Neural progenitor cell (in vitro differentiated cells): ENCODE measurements around the gene TMEM176A. TPM values are rescaled to one million over a fixed set of nuclear protein-coding genes. Genes with fewer than 3 reads are reported as not detected.

Experiments used
- DNase-seq: peaks from one replicate; pipeline ENCODE4 v3.0.0-alpha.2; 2016; ENCODE audit warnings: low spot score
- H2AFZ ChIP-seq: fragments of 200-600 bp; sonication (generic); replicated peaks from 2 replicates; pipeline ENCODE4 v1.6.1; 2016; ENCODE audit warnings: antibody characterized with exemption
- H3F3A ChIP-seq: fragments of 200-600 bp; sonication (generic); 2 replicates; pipeline ENCODE4 v1.6.1; 2016; ENCODE audit warnings: antibody characterized with exemption, low read depth
- H3K27ac ChIP-seq: fragments of 200-600 bp; sonication (generic); 2 replicates; pipeline ENCODE4 v1.5.1; 2016; ENCODE audit warnings: mild to moderate bottlenecking
- H3K27me3 ChIP-seq: fragments of 200-600 bp; sonication (generic); 2 replicates; pipeline ENCODE4 v1.6.1; 2016; ENCODE audit warnings: mild to moderate bottlenecking, moderate library complexity
- H3K36me3 ChIP-seq: fragments of 200-600 bp; sonication (generic); 2 replicates; pipeline ENCODE4 v1.5.1; 2016
- H3K4me1 ChIP-seq: fragments of 200-600 bp; sonication (generic); 2 replicates; pipeline ENCODE4 v1.6.1; 2016; ENCODE audit warnings: mixed run types
- H3K4me2 ChIP-seq: fragments of 200-600 bp; sonication (generic); 2 replicates; pipeline ENCODE4 v1.6.1; 2016
- H3K4me3 ChIP-seq: fragments of 200-600 bp; sonication (generic); 2 replicates; pipeline ENCODE4 v1.5.1; 2016
- H3K79me2 ChIP-seq: fragments of 200-600 bp; sonication (generic); 2 replicates; pipeline ENCODE4 v1.6.1; 2016; ENCODE audit warnings: low read depth
- H3K9ac ChIP-seq: fragments of 200-600 bp; sonication (generic); 2 replicates; pipeline ENCODE4 v1.6.1; 2016
- H3K9me3 ChIP-seq: fragments of 200-600 bp; sonication (generic); 2 replicates; pipeline ENCODE4 v1.5.1; 2016; ENCODE audit warnings: low read depth
- H4K20me1 ChIP-seq: fragments of 200-600 bp; sonication (generic); 2 replicates; pipeline ENCODE4 v1.6.1; 2016; ENCODE audit warnings: low read depth
- H3K27ac Mint-ChIP-seq: 3 replicates; pipeline ENCODE4 v1.8.0; 2021; ENCODE audit warnings: mixed read lengths
- H3K27me3 Mint-ChIP-seq: 2 replicates; pipeline ENCODE4 v1.8.0; 2022; ENCODE audit warnings: low read depth, mild to moderate bottlenecking, inconsistent platforms, moderate library complexity, mixed read lengths; ENCODE audit not compliant: insufficient read depth
- H3K36me3 Mint-ChIP-seq: 3 replicates; pipeline ENCODE4 v1.8.0; 2021; ENCODE audit warnings: mixed read lengths
- H3K4me1 Mint-ChIP-seq: 3 replicates; pipeline ENCODE4 v1.8.0; 2021; ENCODE audit warnings: mixed read lengths
- H3K4me3 Mint-ChIP-seq: 3 replicates; pipeline ENCODE4 v1.8.0; 2021; ENCODE audit warnings: mild to moderate bottlenecking, moderate library complexity, mixed read lengths
- H3K9me3 Mint-ChIP-seq: 3 replicates; pipeline ENCODE4 v1.8.0; 2020; ENCODE audit warnings: mixed read lengths
- EZH2 ChIP-seq: fragments of 200-600 bp; sonication (generic); IDR thresholded peaks from 2 replicates; pipeline ENCODE4 v1.6.1; 2017; ENCODE audit warnings: antibody characterized with exemption, mild to moderate bottlenecking, moderate library complexity
- EZH2phosphoT487 ChIP-seq: fragments of 200-600 bp; sonication (generic); IDR thresholded peaks from 2 replicates; pipeline ENCODE4 v1.6.1; 2017; ENCODE audit warnings: antibody characterized with exemption
- total RNA-seq: library from RNA; depleted of rRNA; stranded (reverse); fragments of >200 nt; gene quantifications from 2 replicates; pipeline ENCODE4 v1.2.3, GENCODE V29; 2015; ENCODE audit warnings: low replicate concordance
- TF ChIP-seq, protein P1 (sequence below): fragments of 200-600 bp; sonication (generic); IDR thresholded peaks from 2 replicates; pipeline ENCODE4 v1.5.1; 2017; ENCODE audit warnings: antibody characterized with exemption, mild to moderate bottlenecking

TMEM176A gene
- total RNA-seq, 1 donor from 2014 or later = not detected

DNA sequence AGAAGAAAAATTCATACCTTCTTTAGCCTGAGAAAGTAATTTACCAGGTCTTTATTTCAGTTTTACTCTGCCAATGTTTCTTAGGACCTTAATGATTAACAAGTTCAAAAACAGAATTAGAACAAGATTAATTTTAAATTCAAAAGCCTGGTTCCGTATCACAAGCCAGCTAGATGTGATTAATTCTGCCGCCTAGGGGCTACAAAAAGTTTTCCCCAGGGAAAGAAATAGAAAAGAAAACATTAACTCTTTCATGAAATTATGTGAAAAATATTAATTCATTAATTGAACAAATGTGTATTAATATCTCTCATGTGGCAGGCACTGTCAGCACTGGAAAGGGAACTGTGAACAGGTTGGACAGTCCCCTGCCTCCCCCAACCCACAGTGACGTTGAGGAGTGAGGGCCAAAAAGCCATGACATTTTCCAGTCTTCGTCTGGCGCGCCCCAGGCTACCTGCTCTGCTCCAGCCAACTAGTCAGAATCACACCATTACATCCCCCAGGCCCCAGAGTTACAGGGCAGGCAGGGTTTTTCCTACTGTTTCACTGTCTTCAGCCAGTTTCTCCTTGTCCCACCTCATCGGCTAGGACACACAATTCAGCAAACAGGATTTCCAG, 20.1 kb downstream of the TMEM176A start:
- no peak overlapping the region for H3K9ac ChIP-seq
- H3K4me1 ChIP-seq = no peaks in the 10 kb centered on the region
- H3K79me2 ChIP-seq = no peaks in the 10 kb centered on the region
- peak overlapping the region; percentile 26 for H2AFZ ChIP-seq
- no peaks in the 10 kb centered on the region for H3K27me3 ChIP-seq
- no peaks in the 10 kb centered on the region for H3K36me3 Mint-ChIP-seq
- peaks cover 3% of the 10 kb centered on the region for H3F3A ChIP-seq
- H3K4me3 ChIP-seq = no peak overlapping the region
- H3K9me3 Mint-ChIP-seq = peaks cover 11% of the 10 kb centered on the region
- H3K36me3 ChIP-seq = no peaks in the 10 kb centered on the region
- DNase-seq = no peak
- H3K27ac ChIP-seq = no peak overlapping the region
- peaks cover 10% of the 10 kb centered on the region for H3K9me3 ChIP-seq
- H3K4me1 Mint-ChIP-seq = no peaks in the 10 kb centered on the region
- H3K4me2 ChIP-seq = no peak overlapping the region
- TF ChIP-seq, protein P1, sequence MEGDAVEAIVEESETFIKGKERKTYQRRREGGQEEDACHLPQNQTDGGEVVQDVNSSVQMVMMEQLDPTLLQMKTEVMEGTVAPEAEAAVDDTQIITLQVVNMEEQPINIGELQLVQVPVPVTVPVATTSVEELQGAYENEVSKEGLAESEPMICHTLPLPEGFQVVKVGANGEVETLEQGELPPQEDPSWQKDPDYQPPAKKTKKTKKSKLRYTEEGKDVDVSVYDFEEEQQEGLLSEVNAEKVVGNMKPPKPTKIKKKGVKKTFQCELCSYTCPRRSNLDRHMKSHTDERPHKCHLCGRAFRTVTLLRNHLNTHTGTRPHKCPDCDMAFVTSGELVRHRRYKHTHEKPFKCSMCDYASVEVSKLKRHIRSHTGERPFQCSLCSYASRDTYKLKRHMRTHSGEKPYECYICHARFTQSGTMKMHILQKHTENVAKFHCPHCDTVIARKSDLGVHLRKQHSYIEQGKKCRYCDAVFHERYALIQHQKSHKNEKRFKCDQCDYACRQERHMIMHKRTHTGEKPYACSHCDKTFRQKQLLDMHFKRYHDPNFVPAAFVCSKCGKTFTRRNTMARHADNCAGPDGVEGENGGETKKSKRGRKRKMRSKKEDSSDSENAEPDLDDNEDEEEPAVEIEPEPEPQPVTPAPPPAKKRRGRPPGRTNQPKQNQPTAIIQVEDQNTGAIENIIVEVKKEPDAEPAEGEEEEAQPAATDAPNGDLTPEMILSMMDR = no peak
- TF ChIP-seq EZH2phosphoT487 = no peak
- no peak for TF ChIP-seq EZH2
- no peaks in the 10 kb centered on the region for H4K20me1 ChIP-seq
- H3K27me3 Mint-ChIP-seq = peaks cover 5% of the 10 kb centered on the region
- H3K27ac Mint-ChIP-seq = no peak overlapping the region
- H3K4me3 Mint-ChIP-seq = no peak overlapping the region

DNA sequence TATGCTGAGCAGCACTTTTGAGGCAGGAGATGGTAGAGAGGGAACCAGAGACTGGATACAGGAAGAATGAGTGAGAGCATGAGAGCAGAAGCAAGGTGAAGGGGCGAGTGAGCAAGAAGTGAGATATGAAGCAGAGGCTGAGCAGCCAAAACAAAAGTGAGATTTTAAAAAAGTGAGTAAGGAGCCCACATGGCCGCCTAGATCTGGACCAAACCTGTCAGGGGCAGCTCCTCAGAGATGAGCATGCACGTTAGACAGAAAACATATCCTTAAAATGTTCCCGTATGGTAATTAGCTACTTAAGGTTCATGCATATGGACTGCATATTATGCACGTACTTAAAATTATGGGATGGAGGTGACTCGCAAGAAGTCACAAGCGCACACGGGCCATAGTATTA, 22.5 kb downstream of the TMEM176A start:
- H3K4me3 Mint-ChIP-seq = no peak overlapping the region
- no peaks in the 10 kb centered on the region for H3K36me3 Mint-ChIP-seq
- no peak overlapping the region for H3K27ac ChIP-seq
- TF ChIP-seq, protein P1 = no peak
- TF ChIP-seq EZH2 = no peak
- no peak for TF ChIP-seq EZH2phosphoT487
- peaks cover 3% of the 10 kb centered on the region for H3K9me3 ChIP-seq
- H3K79me2 ChIP-seq = no peaks in the 10 kb centered on the region
- H3K4me2 ChIP-seq = no peak overlapping the region
- H3F3A ChIP-seq = no peaks in the 10 kb centered on the region
- H3K9ac ChIP-seq = no peak overlapping the region
- no peak overlapping the region for H3K27ac Mint-ChIP-seq
- no peaks in the 10 kb centered on the region for H4K20me1 ChIP-seq
- H3K27me3 ChIP-seq = no peaks in the 10 kb centered on the region
- no peaks in the 10 kb centered on the region for H3K9me3 Mint-ChIP-seq
- no peaks in the 10 kb centered on the region for H3K4me1 Mint-ChIP-seq
- no peaks in the 10 kb centered on the region for H3K36me3 ChIP-seq
- no peak overlapping the region for H2AFZ ChIP-seq
- no peak overlapping the region for H3K4me3 ChIP-seq
- DNase-seq = no peak
- peaks cover 6% of the 10 kb centered on the region for H3K27me3 Mint-ChIP-seq
- H3K4me1 ChIP-seq = no peaks in the 10 kb centered on the region

DNA sequence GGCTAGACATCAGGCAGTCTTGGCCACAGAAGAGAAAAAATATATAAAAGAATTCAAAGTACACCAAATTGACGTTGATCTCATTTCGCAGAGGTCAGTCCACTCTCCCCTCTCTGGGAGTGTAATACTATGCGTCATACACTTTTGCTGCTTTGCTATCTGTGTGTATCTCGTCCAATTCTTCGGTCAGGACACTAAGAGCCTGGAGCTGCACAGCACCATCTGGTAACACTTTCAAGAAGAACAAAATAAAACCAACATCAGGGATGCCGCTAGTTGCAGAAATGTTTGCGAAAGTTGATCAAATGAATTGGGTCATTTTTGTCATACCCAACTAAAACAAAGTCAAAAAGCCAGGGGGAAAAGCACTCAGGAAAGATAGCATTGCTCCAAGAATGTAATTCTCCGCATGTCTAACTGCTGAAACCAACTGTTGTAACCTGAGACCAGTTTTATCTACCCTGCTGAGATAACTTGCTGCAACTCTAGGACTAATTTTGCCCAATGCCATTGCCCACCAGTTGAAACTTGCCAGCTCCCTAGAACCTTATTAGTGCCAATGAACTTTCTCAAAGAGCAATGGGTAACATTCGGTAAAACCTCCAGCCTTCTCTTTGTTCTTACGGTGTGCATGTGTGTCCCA, 23.0 kb downstream of the TMEM176A start:
- H3K4me1 ChIP-seq = no peaks in the 10 kb centered on the region
- no peak overlapping the region for H2AFZ ChIP-seq
- H3K4me1 Mint-ChIP-seq = no peaks in the 10 kb centered on the region
- no peaks in the 10 kb centered on the region for H3K9me3 Mint-ChIP-seq
- no peak overlapping the region for H3K4me3 ChIP-seq
- TF ChIP-seq, protein P1 = no peak
- TF ChIP-seq EZH2phosphoT487 (no peak), EZH2 (no peak)
- H3K79me2 ChIP-seq = no peaks in the 10 kb centered on the region
- H3K27ac Mint-ChIP-seq = no peak overlapping the region
- peaks cover 11% of the 10 kb centered on the region for H3K27me3 Mint-ChIP-seq
- no peak overlapping the region for H3K4me3 Mint-ChIP-seq
- no peak overlapping the region for H3K27ac ChIP-seq
- H3F3A ChIP-seq = no peaks in the 10 kb centered on the region
- H3K36me3 Mint-ChIP-seq = no peaks in the 10 kb centered on the region
- no peak overlapping the region for H3K4me2 ChIP-seq
- peaks cover 3% of the 10 kb centered on the region for H3K9me3 ChIP-seq
- H3K9ac ChIP-seq = no peak overlapping the region
- no peak for DNase-seq
- no peaks in the 10 kb centered on the region for H3K27me3 ChIP-seq
- no peaks in the 10 kb centered on the region for H4K20me1 ChIP-seq
- no peaks in the 10 kb centered on the region for H3K36me3 ChIP-seq
